Fibroblast of skin of scalp (primary cell): ENCODE measurements around the gene CPZ.

Experiments used
- DNase-seq: peaks from one replicate; pipeline ENCODE4 v3.0.0-alpha.2; 2013

CPZ gene

DNA sequence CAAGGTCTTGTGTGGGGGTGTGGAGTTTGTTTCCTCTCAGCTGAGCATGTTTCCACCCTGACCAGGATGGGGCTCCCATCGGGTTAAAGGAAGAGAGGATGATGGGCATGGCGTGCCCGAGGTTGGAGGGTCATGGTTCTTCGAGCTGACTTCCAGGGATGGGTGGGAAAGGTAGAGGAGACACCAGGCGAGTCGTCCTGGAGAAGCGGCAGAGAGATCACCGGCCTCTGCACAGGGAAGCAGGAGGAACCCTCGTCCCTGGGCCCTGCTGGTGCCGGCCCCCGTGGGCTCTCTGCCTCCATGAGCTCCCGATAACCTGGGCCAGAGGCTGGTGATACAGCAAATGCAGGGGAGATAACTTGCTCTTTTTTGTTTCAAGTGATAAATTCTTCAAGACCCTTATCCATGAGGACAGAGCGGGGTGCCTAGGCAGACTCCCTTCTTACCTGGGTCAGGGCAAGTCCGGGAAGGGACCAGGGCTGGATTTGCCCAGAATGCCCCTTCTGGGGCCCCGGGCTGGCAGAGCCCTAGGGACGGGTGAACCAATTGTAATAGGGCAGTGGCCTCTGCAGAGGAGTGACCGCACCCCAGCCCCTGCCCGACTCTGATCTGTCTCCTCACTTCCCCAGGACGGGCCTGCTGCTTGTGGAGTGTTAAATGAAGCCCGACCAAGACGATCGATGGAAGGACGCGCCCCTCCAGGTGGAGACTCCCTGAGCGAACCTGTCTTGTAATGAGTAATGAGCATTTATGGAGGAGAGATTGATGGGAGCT is 63.0 kb downstream of the CPZ start:
- no peak for DNase-seq

DNA sequence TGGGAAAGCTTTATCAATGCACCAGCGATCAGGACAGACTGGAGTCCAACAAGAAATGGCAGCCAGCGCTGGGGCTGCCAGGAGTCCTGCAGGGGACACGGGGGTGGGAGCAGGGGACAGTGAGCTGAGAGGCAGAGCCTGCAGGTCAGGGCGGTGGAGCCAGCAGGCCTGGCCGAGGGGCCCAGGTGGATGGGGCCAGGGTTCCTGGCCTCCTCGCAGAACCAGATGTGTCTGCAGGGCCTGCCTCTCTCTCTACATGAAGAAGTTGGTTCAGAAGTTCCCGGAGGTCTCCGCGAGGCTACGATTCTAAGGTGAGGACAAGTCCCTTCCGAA is 63.6 kb downstream of the CPZ start:
- no peak for DNase-seq

DNA sequence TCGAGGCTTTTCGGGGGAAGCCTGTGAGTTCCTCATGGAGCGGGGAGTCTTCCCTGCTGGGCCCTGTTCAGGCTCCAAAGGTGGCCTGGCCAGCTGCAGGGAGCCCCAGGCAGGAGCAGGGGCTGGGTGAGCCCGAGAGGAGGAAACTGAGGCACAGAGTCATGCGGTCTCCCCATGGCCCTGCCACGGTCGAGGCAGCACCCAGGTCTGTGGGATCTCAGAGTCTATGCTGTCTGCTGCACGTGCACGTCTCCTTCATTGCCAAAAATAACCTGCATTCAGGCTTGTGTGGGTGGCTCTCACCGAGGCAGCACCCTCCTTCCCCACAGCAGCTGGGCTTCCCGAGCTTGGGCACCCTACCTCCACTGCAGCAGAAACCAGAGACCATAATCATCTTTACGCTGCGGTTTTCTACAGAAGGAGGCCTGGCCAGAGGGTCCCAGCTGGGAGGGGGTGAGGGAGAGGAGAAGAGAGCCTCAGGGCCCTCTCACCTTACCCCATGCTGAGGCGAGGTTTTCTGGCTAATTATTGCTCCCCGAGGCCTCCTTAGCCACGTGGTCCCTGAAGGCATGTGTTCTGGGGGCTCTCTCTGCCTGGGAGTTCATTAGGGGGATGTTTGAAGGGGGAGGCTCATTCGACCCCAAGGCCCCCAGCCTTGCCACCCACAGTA is 64.3 kb downstream of the CPZ start:
- no peak for DNase-seq

DNA sequence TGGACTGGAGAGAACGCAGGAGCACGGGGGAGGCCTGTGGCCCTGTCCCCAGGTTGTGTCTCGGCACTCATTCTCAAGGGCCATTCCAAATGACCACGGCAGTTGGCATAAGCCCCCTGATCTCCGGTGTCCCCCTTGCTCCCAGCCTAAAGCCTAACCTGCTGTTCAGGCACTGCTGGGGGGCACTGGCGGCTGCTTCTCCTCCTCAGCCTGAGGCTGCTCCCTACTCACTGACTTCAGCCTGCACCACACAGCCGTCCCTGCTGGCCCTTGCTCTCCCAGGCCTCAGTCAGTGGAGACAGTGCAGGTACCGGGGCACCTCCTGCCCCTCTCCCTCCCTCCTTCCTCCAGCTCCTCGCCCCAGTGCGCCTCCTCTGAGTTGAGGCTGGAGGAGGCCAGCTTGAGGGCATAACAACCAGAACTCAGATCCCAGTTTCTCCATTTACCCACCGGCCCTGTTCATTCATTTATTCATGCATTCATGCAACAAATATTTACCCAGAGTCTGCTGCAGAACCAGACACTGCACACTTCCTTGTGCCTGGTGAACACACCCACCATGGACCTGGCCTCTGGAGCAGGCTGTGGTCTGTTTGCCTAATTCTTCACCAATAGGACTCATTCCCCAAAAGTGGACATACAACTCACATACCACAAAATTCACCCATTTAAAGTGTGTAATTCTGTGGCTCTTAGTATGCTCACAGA is 65.0 kb downstream of the CPZ start:
- no peak for DNase-seq

DNA sequence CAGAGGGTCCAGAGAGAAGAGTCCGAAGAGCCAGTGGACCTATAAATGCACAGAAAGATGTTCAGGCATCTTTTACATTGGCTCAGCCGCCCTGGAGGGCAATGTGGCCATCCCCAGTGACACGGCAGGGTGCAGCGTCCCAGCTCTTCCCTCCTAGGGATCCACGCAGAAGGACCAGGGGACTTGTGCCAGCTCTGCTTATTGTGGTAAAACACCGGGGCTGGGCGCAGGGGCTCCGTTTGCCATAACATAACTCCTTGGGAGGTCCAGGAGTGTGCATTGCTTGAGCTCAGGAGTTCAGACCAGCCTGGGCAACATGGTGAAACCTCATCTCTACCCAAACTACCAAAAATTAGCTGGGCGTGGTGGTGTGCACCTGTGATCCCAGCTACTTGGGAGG is 70.2 kb downstream of the CPZ start:
- DNase-seq, result no peak

DNA sequence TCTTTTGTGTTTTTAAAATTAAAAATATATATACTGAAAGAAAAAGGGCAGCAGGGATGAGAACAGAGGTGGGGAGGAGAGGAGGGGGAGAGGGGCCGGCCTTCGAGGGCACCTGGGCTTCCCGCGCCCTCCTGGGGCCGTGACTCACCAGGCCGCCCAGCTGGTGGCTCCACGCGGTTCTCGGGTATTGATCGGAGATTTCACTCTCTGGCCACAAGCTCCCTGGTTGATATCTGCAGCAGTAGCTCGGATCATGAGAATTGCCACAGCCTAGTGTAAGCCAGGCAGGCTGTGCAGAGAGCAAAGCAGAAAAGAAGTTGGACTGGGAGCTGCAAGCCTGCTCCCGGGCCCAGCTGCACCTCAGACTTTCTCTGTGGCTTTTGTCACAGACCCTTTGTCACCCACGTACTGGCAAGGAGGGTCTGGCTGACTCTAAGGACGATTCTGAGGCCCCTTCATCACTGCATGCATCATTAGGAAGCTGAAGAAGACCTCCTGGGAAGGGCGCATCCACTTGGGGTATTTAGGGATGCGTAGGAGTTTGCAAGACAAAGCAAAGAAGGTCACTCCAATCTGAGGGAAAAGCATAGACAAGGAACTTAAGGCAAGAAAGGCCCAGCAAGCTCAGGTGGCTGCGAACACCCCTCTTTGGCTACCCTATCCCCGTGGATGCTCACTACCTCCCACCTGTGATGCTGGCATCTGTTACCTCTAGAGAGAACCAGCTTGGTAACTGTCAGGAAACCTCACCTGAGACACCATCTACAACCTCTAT is 71.7 kb downstream of the CPZ start:
- DNase-seq, result no peak

DNA sequence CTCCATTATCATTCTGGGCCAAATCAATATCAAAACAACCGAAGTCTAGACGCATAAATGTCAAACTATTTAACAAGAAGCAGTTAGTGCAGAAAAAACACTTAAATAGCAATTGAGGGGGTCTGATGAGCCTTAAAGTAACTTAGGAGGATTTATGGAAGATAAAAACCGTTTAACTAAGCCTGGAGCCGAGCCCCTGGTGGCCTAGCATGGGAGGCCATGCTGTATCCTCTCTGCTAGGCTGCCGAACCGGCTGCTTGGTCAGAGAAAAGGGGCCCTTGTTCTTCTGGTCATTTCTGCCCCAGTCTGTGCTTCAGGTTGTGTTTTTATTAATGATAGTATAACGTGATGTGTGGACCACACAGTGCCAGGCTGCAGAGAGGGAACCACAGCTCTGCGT is 72.4 kb downstream of the CPZ start:
- no peak for DNase-seq

DNA sequence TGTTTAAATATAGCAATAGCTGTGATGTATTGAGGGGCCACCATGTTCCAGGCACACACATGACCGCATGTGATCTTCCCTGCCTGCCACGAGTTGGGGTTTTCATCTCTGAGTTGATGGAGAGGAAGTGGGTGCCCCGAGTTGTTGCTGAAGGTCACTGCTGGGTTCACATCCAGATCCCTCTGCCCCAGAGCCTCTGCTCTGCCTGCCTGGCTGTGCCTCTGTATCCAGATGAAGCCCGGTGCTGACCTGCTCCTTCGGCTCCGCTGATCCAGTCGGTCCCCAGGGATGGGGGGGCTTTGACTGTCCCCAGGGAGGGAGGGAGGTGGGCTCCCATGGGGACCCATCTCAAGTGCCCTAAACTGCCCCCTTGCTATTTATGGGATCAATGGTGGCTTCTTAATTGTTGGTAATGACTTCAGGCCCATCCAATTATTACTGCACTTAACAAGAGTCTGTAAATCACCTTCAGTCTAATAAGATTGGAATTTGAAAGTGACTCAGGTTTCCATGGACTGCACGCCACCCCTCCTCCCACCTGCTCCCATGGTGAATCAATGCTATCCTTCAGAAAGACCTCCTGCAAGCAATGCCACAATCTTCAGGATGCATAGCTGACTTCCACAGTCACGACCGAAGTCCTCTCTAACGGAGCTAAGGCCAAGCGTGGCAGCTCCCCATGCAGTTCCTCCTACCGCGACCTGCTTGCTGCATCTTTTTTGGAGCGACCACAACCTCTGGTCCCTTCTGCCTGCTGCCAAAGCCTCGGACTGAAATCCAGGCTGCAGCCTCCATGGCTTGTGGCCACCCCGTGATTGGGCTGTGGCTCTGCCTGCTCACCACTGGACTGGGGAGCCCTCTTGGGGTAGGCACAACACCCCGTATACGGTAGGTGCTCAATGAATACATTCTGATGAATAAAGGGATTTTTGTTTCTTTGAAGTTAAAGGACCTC is 73.1 kb downstream of the CPZ start:
- peak; percentile 8 for DNase-seq

DNA sequence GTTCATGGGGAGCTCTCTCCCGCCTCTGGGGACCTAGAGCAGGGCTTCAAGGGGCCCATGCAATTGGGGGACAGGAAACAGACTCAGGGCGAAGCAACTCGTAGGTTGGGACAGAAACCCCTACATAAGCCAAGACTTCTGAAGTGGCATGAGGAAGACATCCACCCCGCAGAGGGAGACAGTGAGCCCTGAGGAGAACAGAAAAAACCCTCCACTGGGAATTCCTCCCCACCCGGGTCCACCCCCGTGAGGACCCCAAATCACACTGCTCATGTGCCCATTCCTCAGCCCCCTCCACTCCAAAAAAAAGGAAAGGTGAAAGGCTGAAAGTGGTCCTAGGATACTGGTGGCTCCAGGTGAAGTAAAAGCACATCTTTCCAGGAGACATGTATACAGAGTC is 74.0 kb downstream of the CPZ start:
- no peak for DNase-seq
